ENCODE data around the gene MSL3B.

MSL3B gene

DNA sequence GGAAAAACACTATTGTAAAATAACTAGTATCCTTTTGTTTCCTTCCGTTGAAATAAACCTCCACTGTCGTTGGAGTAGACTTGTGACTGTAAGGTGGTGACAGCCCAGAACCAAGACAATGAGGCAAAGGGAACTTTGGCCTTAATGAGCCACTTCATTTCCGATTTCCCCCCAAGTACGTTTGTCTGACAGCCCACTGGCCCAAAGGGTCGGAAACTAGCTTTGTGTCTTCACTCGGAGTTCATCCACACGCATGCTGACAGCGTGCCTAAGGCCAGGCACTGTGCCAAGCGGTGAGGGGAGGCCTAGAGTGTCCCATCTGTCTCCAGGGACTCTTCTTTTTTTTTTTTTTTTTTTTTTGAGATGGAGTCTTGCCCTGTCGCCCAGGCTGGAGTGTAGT lies 34.8 kb downstream of the MSL3B start (continued):
- TF ChIP-seq U2AF1 (optimal IDR thresholded peaks at IDR 0.05; ENCODE audit: low read depth, low read length) (no peak), TRIM24 (IDR thresholded peaks at IDR 0.05) (no peak)
- TF ChIP-seq, protein P1, sequence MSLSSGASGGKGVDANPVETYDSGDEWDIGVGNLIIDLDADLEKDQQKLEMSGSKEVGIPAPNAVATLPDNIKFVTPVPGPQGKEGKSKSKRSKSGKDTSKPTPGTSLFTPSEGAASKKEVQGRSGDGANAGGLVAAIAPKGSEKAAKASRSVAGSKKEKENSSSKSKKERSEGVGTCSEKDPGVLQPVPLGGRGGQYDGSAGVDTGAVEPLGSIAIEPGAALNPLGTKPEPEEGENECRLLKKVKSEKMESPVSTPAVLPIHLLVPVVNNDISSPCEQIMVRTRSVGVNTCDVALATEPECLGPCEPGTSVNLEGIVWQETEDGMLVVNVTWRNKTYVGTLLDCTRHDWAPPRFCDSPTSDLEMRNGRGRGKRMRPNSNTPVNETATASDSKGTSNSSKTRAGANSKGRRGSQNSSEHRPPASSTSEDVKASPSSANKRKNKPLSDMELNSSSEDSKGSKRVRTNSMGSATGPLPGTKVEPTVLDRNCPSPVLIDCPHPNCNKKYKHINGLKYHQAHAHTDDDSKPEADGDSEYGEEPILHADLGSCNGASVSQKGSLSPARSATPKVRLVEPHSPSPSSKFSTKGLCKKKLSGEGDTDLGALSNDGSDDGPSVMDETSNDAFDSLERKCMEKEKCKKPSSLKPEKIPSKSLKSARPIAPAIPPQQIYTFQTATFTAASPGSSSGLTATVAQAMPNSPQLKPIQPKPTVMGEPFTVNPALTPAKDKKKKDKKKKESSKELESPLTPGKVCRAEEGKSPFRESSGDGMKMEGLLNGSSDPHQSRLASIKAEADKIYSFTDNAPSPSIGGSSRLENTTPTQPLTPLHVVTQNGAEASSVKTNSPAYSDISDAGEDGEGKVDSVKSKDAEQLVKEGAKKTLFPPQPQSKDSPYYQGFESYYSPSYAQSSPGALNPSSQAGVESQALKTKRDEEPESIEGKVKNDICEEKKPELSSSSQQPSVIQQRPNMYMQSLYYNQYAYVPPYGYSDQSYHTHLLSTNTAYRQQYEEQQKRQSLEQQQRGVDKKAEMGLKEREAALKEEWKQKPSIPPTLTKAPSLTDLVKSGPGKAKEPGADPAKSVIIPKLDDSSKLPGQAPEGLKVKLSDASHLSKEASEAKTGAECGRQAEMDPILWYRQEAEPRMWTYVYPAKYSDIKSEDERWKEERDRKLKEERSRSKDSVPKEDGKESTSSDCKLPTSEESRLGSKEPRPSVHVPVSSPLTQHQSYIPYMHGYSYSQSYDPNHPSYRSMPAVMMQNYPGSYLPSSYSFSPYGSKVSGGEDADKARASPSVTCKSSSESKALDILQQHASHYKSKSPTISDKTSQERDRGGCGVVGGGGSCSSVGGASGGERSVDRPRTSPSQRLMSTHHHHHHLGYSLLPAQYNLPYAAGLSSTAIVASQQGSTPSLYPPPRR (CRISPR knock-in tag; IDR thresholded peaks at IDR 0.05; ENCODE audit: borderline replicate concordance): no peak

DNA sequence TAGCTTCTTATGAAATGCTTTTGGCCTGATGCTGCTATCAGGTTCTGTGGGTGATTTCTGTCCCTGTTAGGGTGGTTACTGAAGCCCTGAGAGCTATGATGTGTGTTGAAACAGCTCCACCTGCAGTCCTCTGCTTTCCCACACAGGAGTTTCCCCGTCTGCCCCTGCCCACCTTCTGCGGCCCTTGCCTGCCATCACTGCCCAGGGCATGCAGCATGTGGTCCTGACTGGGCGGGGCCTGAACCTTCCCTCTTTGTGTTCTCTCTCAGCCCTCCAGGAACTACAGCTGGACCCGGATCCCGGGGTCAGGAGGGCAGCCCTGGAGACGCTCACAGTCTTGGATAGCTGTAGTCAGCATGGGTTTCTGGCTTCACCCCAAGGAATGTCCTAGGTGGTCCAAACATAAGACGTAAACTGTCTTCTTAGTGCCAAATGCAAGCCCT lies 35.3 kb downstream of the MSL3B start:
- DNase-seq (ENCODE audit: extremely low read depth in 1 of 4, low spot score in 3 of 4) (peak in 2 of 4 experiments; percentile 14 to 20), ATAC-seq (peak; percentile 54), FAIRE-seq (peak; percentile 15)
- no peak overlapping the region for H3K4me3 ChIP-seq
- peak in 2 of 3 experiments; percentile 42 to 47; a peak in 4 of 6 replicates for TF ChIP-seq CTCF (IDR thresholded peaks at IDR 0.05 in 2 of 3, conservative IDR thresholded peaks at IDR 0.05 in 1 of 3; ENCODE audit: insufficient read depth in 2 of 3, low read depth in 1 of 3, low read length in 3 of 3)
- TF ChIP-seq GTF2B (IDR thresholded peaks at IDR 0.05; ENCODE audit: extremely low read depth, insufficient read length): no peak
- TF ChIP-seq RAD21 (CRISPR knock-in tag; conservative IDR thresholded peaks at IDR 0.05 in 1 of 2, IDR thresholded peaks at IDR 0.05 in 1 of 2): peak; percentile 24 to 33; a peak in 3 of 4 replicates
- peak; percentile 18; the same call in 1 of the 2 replicates for TF ChIP-seq STAG1 (CRISPR knock-in tag; IDR thresholded peaks at IDR 0.05; ENCODE audit: borderline replicate concordance)
- intact Hi-C loops (cut with micrococcal nuclease) (no loop called here), in situ Hi-C loops (cut with MboI) (no loop called here)
- ChIA-PET POLR2A (interaction anchor here (0.5 to 1.3 kb wide), 6 partner anchors 11 to 1525 kb away, joined by 3 to 6 read pairs (median 4); no protein-coding TSS in a partner anchor), CTCF (ENCODE audit: low intra/inter-chr PET ratio) (interaction anchor here (0.6 kb wide), 1 partner anchor 425 kb away, joined by 3 read pairs; no protein-coding TSS in a partner anchor)
- H3K4me1 ChIP-seq (replicated peaks in 1 of 2; ENCODE audit: control insufficient read depth in 2 of 2, insufficient read depth in 2 of 2, low read length in 2 of 2): peaks cover 0 to 5% of the 10 kb centered on the region in 2 experiments; a peak in 2 of 5 replicates
- no peak overlapping the region for H2AFZ ChIP-seq (ENCODE audit: low read depth, low read length)
- no peak overlapping the region for H3K9ac ChIP-seq (ENCODE audit: insufficient read depth in 1 of 2, low read depth in 2 of 2, low read length in 2 of 2)
- H4K20me1 ChIP-seq (replicated peaks; ENCODE audit: control insufficient read depth, insufficient read depth, low read length): no peaks in the 10 kb centered on the region; the same call in none of the 2 replicates
- no peak overlapping the region for H3K27ac ChIP-seq (ENCODE audit: extremely low read depth, low read depth, low read length)
- no TSS peak for BruUV-seq (replicated peaks)
- no peaks in the 10 kb centered on the region for H3K9me3 ChIP-seq (replicated peaks; ENCODE audit: control insufficient read depth, insufficient read depth, low read depth, low read length)
- H3K9me1 ChIP-seq (ENCODE audit: control insufficient read depth, insufficient read depth, low read length): no peaks in the 10 kb centered on the region
- peaks cover 7% of the 10 kb centered on the region; the same call in 2 of the 3 replicates for H3K79me2 ChIP-seq (ENCODE audit: control insufficient read depth, insufficient read depth, low read length)
- WGBS (ENCODE audit: insufficient coverage, low coverage, missing lambda C conversion rate): 54% methylated on average over 7 of the region's 7 CpGs
- peaks cover 38% of the 10 kb centered on the region; the same call in 2 of the 3 replicates for H3K36me3 ChIP-seq (ENCODE audit: control insufficient read depth, insufficient read depth, low read length)
- no peak overlapping the region for H3K4me2 ChIP-seq (ENCODE audit: insufficient read depth, low read length)
- no peaks in the 10 kb centered on the region for H3K27me3 ChIP-seq (ENCODE audit: control insufficient read depth in 2 of 2, insufficient read depth in 2 of 2, low read length in 2 of 2)

All from K562 (cell line).